ENCODE results near the gene ARHGEF11. TPM values are rescaled to one million over a fixed set of nuclear protein-coding genes. Genes with fewer than 3 reads are reported as not detected.

Gene ARHGEF11
- total RNA-seq, 1 experiment from 2014 or later, result 41.1 TPM

DNA sequence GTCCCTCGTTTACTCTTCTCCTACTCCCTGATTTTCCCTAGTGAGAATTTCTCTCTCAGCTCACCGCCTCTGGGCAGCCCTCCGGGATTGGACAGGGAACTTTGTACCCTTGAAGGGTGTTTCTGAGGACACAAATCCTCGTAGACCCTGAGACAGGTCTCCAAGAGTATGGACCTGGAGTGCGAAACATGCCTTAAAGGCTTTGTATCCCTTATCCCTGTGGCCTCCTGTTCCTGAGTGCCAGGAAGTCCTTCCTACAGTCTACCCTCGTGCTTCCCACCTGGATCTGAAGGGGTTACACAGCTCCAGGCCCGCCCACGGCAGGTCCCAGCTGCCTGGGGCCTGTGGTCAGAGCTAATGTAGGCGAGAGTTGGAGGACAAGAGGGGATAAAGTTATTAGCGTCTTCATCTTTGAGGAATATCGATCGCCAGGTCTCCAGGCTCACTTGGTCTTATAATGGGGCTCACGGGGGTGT is 159.6 kb downstream of the ARHGEF11 start:
- Histone ChIP-seq H3K18ac (ENCODE audit: insufficient read length, low read depth, low read length) (no peak overlapping the region), H4K20me1 (ENCODE audit: control insufficient read depth, insufficient read depth, insufficient read length) (no peaks in the 10 kb centered on the region), H3K4ac (ENCODE audit: low read depth, low read length) (no peak overlapping the region), H3K27ac (ENCODE audit: insufficient read length, low read depth, low read length) (no peak overlapping the region), H3K79me1 (ENCODE audit: insufficient read depth, low read depth, low read length, poor library complexity, severe bottlenecking) (no peaks in the 10 kb centered on the region), H3K23ac (ENCODE audit: insufficient read length, low read depth, low read length) (no peak overlapping the region), H3K56ac (ENCODE audit: insufficient read length, low read depth, low read length) (no peak overlapping the region), H3K79me2 (ENCODE audit: insufficient read depth, low read length) (no peaks in the 10 kb centered on the region), H3K14ac (ENCODE audit: insufficient read depth, low read length) (no peak overlapping the region), H4K91ac (ENCODE audit: insufficient read length, low read depth, low read length) (no peak overlapping the region), H2BK120ac (ENCODE audit: low read depth, low read length, poor library complexity, severe bottlenecking) (no peak overlapping the region), H2AFZ (ENCODE audit: low read length) (no peak overlapping the region), H3K4me2 (ENCODE audit: insufficient read depth, insufficient read length, low read length) (no peak overlapping the region), H3T11ph (ENCODE audit: low read length) (no peak overlapping the region), H3K9me3 (ENCODE audit: control insufficient read depth, low read depth, low read length) (no peaks in the 10 kb centered on the region), H2BK15ac (ENCODE audit: low read depth, low read length) (no peak overlapping the region), H2BK5ac (ENCODE audit: insufficient read length, low read length) (no peak overlapping the region), H2BK20ac (ENCODE audit: low read depth, low read length, poor library complexity, severe bottlenecking) (no peak overlapping the region), H4K8ac (replicated peaks; ENCODE audit: insufficient read length, low read depth, low read length) (no peak overlapping the region), H4K5ac (ENCODE audit: insufficient read length, low read depth, low read length) (no peak overlapping the region), H3K9ac (ENCODE audit: extremely low read depth, insufficient read length, low read length) (no peak overlapping the region), H2AK5ac (ENCODE audit: insufficient read length, low read length) (no peak overlapping the region), H3K27me3 (ENCODE audit: insufficient read depth, low read length) (peaks cover under 1% of the 10 kb centered on the region; the same call in 1 of the 2 replicates), H3K23me2 (ENCODE audit: insufficient read length, low read depth, low read length, poor library complexity, severe bottlenecking) (no peaks in the 10 kb centered on the region), H2BK12ac (ENCODE audit: insufficient read length, low read depth, low read length) (no peak overlapping the region), H3K4me1 (ENCODE audit: insufficient read depth, low read length) (peaks cover 2% of the 10 kb centered on the region; the same call in 1 of the 2 replicates)
- H3K27me3 Mint-ChIP-seq (ENCODE audit: low read depth), result peaks cover 71% of the 10 kb centered on the region
- no peak overlapping the region; a peak in 1 of 7 replicates for H3K27ac Mint-ChIP-seq
- peak overlapping the region in 1 of 2 experiments; percentile 49; a peak in 2 of 5 replicates for H3K4me3 Mint-ChIP-seq
- WGBS (ENCODE audit: extremely low coverage, insufficient read length, low lambda C conversion rate), result no CpG with 5 or more reads among the region's 13 CpGs
- H3K36me3 Mint-ChIP-seq (ENCODE audit: insufficient read depth in 1 of 3, low read depth in 3 of 3), result no peaks in the 10 kb centered on the region
- DNase-seq, result no peak
- peaks cover 40 to 68% of the 10 kb centered on the region in 2 experiments for H3K4me1 Mint-ChIP-seq
- H3K9me3 Mint-ChIP-seq, result no peaks in the 10 kb centered on the region; a peak in 1 of 5 replicates
- TF ChIP-seq CTCF (conservative IDR thresholded peaks at IDR 0.05), result no peak

Data from H9 (cell line).